HG03280 (cell line): Measurements from ENCODE around the gene HPX.

Source experiments
- ATAC-seq: cut with Tn5 transposase; IDR thresholded peaks from one replicate; pipeline ENCODE4 v1.9.1; 2021; ENCODE audit warnings: mild to moderate bottlenecking, moderate library complexity; ENCODE audit not compliant: unreplicated experiment

The HPX gene, protein sequence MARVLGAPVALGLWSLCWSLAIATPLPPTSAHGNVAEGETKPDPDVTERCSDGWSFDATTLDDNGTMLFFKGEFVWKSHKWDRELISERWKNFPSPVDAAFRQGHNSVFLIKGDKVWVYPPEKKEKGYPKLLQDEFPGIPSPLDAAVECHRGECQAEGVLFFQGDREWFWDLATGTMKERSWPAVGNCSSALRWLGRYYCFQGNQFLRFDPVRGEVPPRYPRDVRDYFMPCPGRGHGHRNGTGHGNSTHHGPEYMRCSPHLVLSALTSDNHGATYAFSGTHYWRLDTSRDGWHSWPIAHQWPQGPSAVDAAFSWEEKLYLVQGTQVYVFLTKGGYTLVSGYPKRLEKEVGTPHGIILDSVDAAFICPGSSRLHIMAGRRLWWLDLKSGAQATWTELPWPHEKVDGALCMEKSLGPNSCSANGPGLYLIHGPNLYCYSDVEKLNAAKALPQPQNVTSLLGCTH

DNA sequence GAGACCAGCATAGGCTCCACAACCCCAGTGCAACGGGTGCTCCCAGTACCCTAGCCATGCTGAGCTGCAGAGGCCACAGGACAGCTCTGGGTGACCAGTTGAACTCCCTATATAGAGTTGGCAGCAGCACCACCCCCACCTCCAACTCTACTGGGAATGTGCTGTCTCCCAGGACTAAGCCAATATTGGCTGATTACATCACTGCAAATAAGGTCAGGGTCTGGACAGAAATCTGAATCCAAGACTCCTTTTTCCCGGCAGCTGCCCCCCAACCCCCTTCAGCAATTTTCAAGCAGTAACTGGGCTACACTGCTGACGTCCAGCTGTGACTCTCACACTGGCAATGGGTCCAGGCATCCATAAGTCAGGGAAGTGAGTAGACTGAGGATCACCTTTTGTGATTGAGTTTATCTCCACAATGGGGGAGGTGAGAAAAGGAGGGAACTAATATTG, at the start of gene HPX:
Gene HPX (minus strand): TSS at position 82 of the 453 bp plus-strand sequence. CDS start 24 bp downstream, at position 58.
- no peak for ATAC-seq

DNA sequence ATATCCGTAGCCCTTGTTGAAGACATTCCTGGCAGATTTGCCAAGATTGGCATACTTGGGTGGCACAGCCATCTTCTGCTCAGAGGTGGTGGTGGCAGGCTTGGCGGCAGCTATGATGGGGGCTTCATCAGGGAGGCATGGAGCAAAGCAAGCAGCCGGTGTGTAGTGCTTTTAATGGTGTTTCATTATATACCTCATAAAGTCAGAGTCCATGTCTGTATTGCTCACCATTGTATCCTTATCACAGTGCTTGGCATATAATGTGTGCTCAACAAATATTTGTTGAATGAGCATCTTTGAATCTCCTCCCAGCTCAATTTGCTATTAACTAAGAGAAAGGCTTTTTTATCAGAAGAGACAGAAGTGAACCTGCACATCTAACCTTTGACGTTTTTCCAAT, 48.5 kb upstream of the HPX start:
- ATAC-seq: no peak

DNA sequence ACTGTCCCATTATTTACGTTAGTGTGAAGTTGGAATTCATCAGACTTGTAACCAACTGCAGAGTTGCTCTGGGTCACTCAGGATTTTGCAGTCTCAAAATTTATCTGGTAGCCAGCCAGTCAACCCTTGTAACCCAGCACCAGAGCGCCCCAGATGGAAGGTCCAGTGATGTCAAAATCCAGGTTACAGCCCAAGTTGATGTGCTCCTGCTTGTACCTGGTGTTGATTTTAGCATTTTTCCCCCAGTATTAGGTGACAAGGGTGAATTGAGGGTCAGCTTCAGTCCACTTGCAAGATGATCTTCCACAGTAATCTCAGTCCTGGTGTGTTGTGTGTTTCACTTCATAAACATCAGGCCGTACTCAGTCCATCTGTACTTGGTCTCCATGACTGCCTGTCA, 48.0 kb upstream of the HPX start:
- no peak for ATAC-seq

DNA sequence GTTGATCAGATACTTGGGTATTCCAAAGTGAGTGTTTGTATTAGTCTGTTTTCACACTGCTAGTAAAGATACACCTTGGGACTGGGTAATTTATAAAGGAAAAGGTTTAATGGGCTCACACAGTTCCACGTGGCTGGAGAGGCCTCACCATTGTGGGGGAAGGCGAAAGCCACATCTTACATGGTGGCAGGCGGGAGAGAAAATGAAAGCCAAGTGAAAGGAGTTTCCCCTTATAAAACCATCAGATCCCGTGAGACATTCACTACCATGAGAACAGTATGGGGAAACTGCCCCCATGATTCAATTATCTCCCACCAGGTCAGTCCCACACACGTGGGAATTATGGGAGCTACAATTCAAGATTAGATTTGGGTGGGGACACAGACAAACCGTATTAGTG, 47.6 kb upstream of the HPX start:
- no peak for ATAC-seq

DNA sequence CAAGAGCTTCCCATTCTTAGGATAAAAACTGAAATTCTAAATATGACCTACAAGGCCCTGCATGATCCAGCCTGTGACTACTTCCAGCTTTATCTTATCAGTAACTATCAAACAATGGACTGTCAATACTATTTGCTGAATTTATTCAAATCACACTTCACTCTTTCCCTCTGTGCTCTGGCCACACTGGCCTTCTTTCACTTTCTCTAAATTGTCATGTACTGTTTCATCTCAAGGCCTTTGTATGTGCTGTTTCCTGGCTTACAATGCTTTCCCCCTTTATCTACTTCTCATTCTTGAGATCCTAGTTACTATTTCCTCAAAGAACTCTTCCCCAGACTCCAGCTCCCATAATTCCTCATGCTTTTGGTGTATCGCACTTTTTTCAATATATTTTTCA, 46.2 kb upstream of the HPX start:
- ATAC-seq: no peak

DNA sequence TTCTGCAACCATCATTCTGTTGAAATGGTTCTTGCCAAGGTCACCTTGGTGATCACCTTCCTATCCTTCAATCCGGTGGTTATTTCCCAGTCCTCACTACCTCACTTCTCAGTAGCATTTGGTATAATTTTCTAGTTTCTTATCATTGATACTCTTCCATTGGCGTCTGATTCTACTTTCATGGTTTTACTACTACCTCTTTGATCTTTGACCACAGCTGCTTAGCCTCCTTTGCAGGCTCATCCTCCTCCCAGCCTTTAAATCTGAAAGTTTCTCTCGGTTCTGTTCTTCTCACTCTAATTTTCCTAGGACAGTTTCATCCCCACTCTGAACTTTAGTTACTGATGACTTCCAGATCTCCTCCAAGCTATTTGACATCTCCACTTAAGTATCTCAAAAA, 45.5 kb upstream of the HPX start:
- no peak for ATAC-seq

DNA sequence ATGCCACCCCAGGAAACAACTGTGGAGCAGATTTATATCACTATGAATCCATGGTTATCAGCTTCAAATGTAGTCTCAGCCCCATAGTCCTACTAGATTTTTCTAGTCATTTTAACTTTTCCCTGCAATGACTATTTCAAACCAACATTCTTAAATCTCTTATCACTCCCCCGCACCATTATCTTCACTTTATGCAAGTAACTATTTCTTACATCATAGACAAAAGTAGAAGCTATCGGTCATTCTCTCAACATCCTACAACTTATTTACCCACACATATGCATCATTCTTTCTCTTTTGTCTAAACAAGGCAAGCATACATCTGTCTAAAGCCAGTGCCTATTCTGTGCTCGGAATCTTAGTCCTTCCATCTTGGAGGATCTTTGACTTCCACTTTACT, 44.9 kb upstream of the HPX start:
- no peak for ATAC-seq

DNA sequence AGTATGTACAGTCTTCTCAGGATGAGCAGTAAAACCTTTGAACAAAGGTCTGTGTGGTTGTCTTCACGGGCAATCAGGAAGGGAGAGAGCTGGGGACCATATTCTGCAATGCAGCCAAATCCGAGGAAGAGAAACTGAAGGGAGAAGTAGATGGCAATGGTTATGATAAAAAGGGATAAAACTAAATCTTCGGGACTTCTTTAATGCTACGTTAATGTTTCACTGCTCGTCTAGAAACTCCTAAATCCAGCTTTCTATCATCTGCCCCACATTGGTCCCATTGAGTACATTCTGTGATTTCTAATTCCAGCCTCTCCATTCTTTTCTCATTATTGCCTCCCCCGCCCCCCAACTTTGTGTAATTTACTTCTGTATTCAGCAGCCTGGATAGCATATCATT, 42.2 kb upstream of the HPX start:
- ATAC-seq: no peak

DNA sequence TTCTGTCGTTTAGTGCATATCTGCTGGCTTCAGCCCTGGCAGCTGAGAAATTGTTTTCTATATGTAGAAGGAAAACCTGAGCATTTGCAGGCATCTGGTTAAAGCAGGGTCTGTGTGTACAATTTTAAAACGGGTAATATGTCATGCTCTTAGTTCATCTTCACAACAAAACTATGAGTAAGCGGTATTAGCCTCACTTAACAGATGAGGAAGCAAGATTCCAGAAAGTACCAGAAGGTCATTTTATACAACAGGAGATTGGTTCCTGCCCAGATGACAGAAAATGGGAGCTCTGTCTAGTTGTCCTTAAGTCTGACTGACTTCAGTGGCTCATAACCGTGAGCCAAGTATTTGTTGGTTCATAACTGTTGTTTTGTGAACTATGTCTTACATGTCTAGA, 41.7 kb upstream of the HPX start:
- ATAC-seq: no peak

DNA sequence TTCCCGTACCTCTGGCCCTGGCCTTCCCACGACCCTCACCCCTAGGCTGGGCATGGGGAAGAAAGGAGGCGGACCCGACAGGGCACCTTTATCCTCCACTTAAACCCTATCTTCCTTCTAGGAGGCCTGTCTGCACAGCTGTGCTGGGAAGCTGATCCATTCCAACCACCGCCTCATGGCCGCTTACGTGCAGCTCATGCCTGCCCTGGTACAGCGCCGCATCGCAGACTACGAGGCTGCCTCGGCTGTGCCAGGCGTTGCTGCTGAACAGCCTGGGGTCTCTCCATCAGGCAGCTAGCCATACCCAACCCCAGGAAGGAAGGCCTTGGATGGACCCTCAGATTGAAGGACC, 41.1 kb upstream of the HPX start:
- no peak for ATAC-seq

DNA sequence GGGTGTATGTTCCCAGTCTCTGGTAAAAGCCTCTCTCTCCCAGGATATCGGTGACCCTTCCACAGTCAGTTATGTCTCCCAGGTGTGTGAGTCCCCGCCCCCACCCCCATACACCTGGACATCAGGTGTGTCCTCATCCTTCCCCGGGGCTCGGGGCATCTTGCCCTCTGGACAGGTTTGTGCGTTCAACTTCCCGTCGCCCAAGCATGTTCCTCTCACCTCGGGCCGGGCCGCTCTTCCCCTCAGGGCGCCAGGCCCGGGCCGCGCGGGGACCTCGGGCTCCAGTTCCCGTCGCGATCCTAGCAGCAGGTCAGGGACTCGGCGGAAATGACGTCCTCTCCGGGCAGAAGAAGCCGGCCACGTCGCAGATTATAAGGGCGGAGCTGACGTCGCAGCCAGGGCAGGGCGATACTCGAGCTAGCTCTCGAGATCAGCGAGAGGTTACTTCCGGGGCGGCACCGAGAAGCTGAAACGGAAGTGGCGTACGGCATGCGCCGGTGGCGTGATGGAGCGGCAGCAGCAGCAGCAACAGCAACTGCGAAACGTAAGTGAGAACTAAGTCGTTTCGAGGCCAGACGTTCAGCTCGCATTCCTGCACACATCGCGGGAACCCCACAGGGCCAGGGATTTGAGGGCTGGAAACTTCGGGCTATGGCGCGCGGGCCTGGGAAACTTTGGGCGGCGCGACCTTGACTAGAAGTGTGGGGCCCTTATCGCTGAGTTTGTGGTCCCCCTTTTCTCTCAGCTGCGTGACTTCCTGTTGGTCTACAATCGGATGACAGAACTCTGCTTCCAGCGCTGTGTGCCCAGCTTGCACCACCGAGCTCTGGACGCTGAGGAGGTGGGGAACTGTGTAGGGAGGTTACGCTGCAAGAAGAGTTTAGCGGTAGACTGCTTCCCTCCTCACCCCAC, 40.5 kb upstream of the HPX start, which contains the start of the genes ARFIP2 and TIMM10B:
Gene ARFIP2 (minus strand): TSS at position 320 of the 912 bp plus-strand sequence. CDS start 910 bp downstream, outside the sequence.
Gene TIMM10B (plus strand): TSS at position 490 of the 912 bp plus-strand sequence. CDS start 16 bp downstream, at position 506.
- ATAC-seq: peak; percentile 99

DNA sequence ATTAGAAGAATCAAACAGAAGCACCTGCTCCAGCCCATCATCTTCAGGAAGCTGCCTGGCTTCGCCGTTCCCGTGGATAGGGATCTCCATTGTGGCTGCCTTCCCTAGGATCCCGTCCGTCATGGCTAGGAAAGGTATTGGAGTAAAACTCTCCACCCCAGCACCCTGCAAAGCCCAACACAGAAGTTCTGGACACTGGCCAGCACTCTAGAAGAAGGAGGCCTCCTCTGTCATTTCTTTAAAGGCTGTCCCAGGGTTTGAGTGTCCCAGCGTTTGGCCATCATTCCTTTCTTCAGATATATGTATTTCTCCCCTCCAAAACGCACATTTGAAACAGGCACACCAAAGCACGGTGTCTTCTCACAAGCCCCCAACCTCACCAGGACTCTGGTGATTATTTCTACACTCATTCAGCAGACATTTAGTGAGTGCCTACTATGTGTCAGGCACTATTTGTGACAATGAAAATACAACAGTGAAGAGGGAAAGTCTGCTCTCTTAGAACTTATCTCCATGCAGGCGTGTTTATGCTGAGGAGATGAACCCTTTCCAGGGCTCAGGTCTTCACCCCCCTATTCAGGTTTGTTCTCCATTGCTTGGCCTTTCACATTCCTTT, 39.6 kb upstream of the HPX start:
- no peak for ATAC-seq

DNA sequence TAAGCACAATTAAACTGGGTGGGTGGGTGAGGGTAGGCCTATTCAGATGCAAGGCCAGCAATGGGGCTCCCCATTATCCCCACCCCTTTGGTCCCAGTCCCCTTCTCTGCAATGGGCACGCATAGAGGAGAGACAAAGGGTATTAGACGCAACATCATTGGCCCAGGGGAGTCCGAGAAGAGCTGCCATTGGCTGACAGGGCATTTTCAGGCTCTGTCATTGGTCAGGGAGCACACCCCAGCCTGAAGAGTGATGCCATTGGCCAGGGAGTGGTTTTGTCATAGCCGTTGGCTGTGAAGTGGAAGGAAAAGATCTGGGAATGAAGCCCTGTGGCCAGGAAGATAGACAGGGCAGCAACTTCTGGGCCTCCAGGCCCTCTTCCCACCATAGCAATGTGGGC, 35.8 kb upstream of the HPX start:
- no peak for ATAC-seq

DNA sequence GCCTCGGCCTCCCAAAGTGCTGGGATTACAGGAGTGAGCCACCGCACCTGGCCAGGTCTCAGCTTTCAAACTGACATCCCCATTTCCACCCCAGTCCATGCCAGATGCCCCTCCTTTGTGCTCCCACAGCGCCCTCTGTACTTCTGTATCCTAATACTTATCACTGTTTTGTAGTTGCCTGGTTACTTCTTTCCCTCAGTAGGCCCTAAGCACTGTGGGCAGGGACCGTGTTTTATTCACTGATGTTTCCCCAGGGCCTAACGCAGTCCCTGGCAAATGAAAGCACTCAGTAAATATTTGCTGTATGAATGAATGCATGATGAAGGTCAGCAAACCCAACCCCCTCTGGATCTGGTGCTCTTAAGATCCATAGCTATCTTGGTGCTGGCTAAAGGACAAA, 35.1 kb upstream of the HPX start:
- ATAC-seq: no peak

DNA sequence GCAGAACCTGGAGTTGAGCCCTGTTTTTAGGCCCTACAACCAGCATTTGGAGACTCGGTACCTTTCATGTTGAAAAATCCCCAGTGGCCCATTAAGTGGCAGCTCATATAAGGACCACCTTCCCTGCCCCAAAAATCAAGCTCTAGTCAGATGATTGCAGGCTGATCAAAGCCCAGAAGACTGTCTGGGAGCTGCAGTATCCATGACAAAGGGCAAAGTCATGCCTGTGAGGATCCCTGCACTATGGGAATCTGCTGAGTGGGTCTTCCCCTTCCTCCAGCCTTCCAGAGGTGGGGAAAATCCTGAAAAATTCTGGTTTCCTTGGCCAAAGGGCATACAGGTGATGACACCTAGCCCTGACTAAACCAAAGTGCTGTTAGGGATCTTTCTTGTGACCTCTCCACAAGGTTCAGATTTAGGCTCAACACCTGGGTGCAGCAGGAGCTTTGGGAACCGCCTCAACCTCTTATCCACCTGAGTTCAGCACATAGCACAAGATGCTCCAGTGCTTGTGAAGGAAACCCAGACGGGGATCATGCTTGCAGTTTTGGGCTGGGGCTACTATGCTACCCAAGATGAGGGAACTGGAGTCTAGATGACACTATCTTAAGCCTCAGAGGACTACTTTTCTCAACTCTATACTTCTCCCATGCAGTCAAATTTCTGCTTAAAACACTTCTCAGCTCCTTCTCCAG, 34.2 kb upstream of the HPX start:
- ATAC-seq: no peak

DNA sequence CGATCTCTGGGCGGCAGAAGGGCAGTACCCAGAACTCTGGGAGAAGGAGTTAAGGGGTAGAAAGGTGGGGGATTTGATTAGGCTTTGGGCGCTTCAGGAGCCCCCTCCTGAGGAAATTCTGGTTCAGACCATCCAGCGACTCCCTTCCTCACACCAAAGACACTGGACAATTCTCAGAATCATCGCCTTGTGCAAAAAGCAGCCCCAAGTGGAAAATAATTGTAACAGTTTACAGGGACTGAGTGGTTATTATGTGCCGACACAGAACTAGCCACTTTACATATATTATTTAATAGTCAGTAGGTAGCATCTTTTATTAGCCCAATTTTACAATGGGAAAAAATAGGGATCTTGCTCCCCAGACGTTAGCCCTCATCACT, 33.6 kb upstream of the HPX start:
- no peak for ATAC-seq

DNA sequence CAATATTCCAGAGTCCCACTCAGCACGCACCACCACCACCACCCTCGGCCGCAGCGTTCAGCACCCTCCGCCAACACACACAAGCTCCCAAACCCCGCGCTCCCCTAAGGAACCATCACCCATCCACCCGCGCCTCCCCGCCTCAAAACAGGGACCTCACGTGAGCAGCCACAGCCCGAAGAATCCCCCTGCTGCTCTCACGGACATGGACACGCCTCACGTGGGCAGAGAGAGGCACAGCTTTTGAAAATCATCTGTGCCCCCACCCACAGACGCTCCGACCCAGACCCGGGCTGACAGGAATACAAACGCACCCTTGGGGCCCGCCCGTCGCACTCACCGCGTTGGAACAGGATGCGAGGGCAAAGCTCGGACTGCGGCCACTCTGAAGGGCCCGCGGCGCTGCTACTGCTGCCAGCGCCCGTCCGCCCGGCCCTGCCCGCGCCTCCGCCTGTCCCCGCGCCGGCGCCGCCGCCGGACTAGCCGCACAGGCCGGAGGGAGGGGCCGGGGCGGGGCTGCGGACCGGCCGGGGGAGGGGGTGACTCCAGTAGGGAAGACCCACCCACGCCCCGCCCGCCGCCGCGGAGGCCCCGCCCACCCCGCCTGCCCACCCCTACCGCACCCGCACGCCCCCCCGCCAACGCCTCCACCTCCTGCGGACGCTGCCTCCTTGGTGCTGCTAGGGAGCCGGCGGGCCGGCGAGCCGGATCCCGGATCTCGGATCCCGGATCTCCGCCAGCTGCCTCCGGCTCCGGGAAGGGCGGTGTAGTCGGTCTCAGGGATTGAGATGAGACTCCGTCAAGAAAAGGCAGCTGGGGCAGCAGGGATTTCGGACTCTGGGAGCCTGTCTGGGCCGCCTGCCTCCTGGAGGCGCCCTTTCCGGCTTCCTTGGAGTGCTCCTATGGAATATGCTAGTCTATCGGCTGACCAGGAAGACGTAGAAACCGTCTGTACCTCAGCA, 32.9 kb upstream of the HPX start, which contains the start of gene TRIM3:
Gene TRIM3 (minus strand): TSS at position 491 of the 962 bp plus-strand sequence. CDS start 8,246 bp downstream, outside the sequence.
- ATAC-seq: peak; percentile 63

DNA sequence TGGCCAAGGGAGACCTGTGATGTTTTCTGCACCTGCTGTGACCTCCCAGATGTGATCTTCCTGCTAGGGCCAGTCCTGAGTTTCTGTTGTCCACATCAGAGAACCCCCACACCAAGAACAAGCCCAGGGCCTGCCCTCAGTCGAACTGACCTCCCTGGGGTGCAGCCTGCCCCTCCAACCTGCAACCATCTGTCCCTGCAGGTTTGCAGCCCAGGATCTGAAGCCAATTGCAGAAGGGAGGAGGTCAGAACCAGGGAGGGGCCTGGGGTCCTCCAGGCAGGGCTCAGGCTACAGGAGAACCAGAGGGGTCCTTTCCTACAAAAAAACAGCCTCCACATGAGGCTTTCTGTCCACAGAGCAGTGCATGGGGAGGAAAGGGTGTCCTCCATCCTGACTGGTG, 32.1 kb upstream of the HPX start:
- ATAC-seq: no peak

DNA sequence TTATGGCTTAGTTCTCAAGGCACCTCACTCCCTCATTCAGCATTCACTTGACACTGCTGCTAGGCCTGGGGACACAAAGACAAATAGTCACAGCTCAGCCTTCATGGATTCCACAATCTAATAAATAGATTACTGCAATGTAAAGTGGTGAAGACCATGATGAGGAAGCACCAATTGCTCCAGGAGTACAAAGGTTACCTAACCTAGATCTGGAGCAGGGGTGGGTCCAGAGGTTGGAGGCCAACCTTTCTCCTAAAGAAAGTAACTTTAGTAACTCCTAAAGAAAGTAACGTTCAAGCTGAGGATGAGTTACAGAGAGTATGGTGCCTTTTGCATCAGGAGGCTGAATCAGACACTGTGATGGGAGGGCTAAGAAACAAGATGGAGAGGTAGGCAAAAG, 28.8 kb upstream of the HPX start:
- no peak for ATAC-seq
